ENCODE measurements around the gene EPB41L3. TPM values are rescaled to one million over a fixed set of nuclear protein-coding genes. Genes with fewer than 3 reads are reported as not detected.

The EPB41L3 gene
- total RNA-seq, 1 experiment from 2014 or later, result 16.1 TPM

- no peak overlapping the region for H3T11ph ChIP-seq (ENCODE audit: low read length)
- Mint-ChIP-seq H3K9me3 (no peaks in the 10 kb centered on the region), H3K4me3 (no peak overlapping the region), H3K27ac (no peak overlapping the region), H3K36me3 (ENCODE audit: insufficient read depth in 1 of 3, low read depth in 3 of 3) (no peaks in the 10 kb centered on the region), H3K27me3 (ENCODE audit: low read depth) (no peaks in the 10 kb centered on the region), H3K4me1 (peaks cover 5 to 7% of the 10 kb centered on the region in 2 experiments; a peak in 3 of 4 replicates)
- H3K23me2 ChIP-seq (ENCODE audit: insufficient read length, low read depth, low read length, poor library complexity, severe bottlenecking), result no peaks in the 10 kb centered on the region
- H2AK5ac ChIP-seq (ENCODE audit: insufficient read length, low read length), result no peak overlapping the region
- H3K27ac ChIP-seq (ENCODE audit: insufficient read length, low read depth, low read length), result no peak overlapping the region
- H2BK12ac ChIP-seq (ENCODE audit: insufficient read length, low read depth, low read length), result no peak overlapping the region
- no peaks in the 10 kb centered on the region for H3K27me3 ChIP-seq (ENCODE audit: insufficient read depth, low read length)
- H4K5ac ChIP-seq (ENCODE audit: insufficient read length, low read depth, low read length), result no peak overlapping the region
- WGBS (ENCODE audit: extremely low coverage, insufficient read length, low lambda C conversion rate), result no CpG with 5 or more reads among the region's 3 CpGs
- no peak overlapping the region for H3K9ac ChIP-seq (ENCODE audit: extremely low read depth, insufficient read length, low read length)
- no peaks in the 10 kb centered on the region for H4K20me1 ChIP-seq (ENCODE audit: control insufficient read depth, insufficient read depth, insufficient read length)
- no peak overlapping the region for H3K14ac ChIP-seq (ENCODE audit: insufficient read depth, low read length)
- H3K4me1 ChIP-seq (ENCODE audit: insufficient read depth, low read length), result no peaks in the 10 kb centered on the region; the same call in 1 of the 2 replicates
- H3K9me3 ChIP-seq (ENCODE audit: control insufficient read depth, low read depth, low read length), result no peaks in the 10 kb centered on the region
- no peaks in the 10 kb centered on the region for H3K79me2 ChIP-seq (ENCODE audit: insufficient read depth, low read length)
- H2AFZ ChIP-seq (ENCODE audit: low read length), result no peak overlapping the region
- H4K91ac ChIP-seq (ENCODE audit: insufficient read length, low read depth, low read length), result no peak overlapping the region
- H2BK20ac ChIP-seq (ENCODE audit: low read depth, low read length, poor library complexity, severe bottlenecking), result no peak overlapping the region
- no peak overlapping the region for H3K23ac ChIP-seq (ENCODE audit: insufficient read length, low read depth, low read length)
- H2BK120ac ChIP-seq (ENCODE audit: low read depth, low read length, poor library complexity, severe bottlenecking), result no peak overlapping the region
- TF ChIP-seq, protein P1, sequence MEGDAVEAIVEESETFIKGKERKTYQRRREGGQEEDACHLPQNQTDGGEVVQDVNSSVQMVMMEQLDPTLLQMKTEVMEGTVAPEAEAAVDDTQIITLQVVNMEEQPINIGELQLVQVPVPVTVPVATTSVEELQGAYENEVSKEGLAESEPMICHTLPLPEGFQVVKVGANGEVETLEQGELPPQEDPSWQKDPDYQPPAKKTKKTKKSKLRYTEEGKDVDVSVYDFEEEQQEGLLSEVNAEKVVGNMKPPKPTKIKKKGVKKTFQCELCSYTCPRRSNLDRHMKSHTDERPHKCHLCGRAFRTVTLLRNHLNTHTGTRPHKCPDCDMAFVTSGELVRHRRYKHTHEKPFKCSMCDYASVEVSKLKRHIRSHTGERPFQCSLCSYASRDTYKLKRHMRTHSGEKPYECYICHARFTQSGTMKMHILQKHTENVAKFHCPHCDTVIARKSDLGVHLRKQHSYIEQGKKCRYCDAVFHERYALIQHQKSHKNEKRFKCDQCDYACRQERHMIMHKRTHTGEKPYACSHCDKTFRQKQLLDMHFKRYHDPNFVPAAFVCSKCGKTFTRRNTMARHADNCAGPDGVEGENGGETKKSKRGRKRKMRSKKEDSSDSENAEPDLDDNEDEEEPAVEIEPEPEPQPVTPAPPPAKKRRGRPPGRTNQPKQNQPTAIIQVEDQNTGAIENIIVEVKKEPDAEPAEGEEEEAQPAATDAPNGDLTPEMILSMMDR (conservative IDR thresholded peaks at IDR 0.05), result no peak
- H2BK15ac ChIP-seq (ENCODE audit: low read depth, low read length), result no peak overlapping the region
- H3K79me1 ChIP-seq (ENCODE audit: insufficient read depth, low read depth, low read length, poor library complexity, severe bottlenecking), result no peaks in the 10 kb centered on the region
- H2BK5ac ChIP-seq (ENCODE audit: insufficient read length, low read length), result no peak overlapping the region
- no peak overlapping the region for H3K4me2 ChIP-seq (ENCODE audit: insufficient read depth, insufficient read length, low read length)
- no peak overlapping the region for H3K56ac ChIP-seq (ENCODE audit: insufficient read length, low read depth, low read length)
- no peak for DNase-seq
- H3K18ac ChIP-seq (ENCODE audit: insufficient read length, low read depth, low read length), result no peak overlapping the region
- no peak overlapping the region for H3K4ac ChIP-seq (ENCODE audit: low read depth, low read length)
- no peak overlapping the region for H4K8ac ChIP-seq (replicated peaks; ENCODE audit: insufficient read length, low read depth, low read length)
Measured at GRCh38 chr18:5365443-5365842, 178.4 kb downstream of the EPB41L3 start.

Data from H9 (cell line).